HG03565 (cell line): Measurements from ENCODE around the gene MBOAT2.

Source experiments
- ATAC-seq: cut with Tn5 transposase; IDR thresholded peaks from one replicate; pipeline ENCODE4 v1.9.1; 2021; ENCODE audit warnings: mild to moderate bottlenecking, moderate library complexity; ENCODE audit not compliant: unreplicated experiment

Gene MBOAT2

GRCh38 chr2:9018534-9018933, 15.1 kb upstream of the MBOAT2 start:
- ATAC-seq = no peak

- no peak for ATAC-seq
Measured at GRCh38 chr2:9018109-9018508, 14.6 kb upstream of the MBOAT2 start.

- ATAC-seq = no peak
Measured at GRCh38 chr2:9017411-9017810, 13.9 kb upstream of the MBOAT2 start.

DNA sequence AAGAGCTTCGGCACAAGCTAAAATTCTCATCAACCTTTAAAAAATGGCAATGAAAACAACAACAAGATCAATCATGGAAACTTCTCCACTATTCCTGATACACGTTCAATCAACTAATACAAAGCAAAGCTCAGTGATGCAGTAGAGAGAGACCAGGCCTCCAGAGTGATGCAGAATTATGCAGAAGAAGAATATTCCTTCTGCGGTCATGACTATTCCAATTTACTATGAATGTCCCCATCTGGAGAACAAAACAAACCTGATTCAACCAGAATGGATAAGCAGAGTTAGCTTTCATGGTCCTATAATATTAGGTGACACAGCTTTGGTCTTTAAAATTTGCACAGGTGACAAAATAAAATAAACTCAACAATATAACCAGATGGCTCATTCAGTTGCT, 12.5 kb upstream of the MBOAT2 start:
- no peak for ATAC-seq

DNA sequence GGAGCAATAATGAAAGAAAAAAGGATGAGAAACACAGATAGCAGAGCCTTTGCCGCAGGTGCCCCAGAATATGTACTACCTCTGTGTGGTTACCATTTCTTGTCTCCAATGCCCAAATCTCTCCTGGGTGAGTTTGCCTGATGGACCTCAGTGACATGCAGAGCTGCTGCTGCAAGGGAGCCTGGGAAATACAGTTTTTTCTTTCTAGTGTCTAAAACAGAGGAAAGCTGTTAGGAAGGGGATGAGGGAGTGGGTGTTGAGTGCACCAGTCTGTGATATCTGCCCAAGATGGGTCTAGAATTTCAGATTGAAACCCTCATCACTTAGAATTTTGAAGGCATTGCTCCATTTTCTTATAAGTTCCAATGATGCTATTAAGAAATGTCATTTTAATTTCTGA, 9.9 kb upstream of the MBOAT2 start:
- no peak for ATAC-seq

DNA sequence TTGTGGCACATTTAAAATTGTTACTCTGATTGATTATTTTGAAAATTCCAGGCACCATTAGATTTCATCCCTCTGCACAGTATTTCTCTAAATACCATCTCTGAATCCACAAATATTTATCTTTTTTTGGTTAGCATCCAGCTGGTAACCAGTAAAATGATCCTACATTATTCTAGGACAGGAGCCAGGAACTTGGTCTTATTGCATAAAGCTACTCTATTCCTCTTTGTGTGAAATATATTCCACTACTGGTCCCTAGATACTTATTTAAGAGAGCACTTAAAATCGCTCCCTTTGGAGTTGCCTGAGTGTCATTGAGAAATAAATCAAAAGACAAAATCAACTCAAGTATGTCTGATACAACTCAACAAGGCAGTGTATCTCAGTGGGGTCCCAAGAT, 7.4 kb upstream of the MBOAT2 start:
- ATAC-seq = no peak

DNA sequence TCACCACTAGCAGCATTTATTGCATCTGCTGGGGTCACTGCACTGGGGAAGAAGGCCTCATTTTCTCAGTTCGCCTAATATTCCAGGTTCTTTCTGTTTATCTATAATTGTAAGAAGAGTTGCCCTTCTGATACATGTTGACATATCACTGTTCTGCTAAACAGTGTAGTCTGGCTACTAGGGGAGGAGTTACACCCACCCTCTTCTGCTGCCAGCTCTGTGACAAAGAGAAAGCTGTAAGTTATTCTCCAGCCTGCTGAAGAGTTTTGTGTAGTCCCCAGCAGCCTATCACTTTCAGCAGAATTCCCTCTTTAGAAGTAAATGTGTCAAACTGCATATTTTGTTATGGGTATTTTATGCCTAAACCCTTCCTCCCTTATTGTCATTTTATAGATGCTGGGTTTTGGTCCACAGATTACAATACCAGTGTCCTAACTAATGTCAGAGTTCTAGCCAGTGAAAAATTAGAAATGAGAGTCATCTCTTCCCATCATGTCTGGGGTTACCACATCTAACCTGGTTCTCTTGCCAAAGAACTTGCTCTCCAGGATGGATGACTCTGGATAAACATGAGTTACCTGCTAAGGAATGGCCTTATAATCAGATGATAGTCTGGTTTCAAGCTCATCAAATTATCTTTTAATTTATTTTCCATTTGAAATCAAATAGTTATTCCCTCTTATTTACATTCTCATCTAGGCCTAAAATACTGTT, 5.6 kb upstream of the MBOAT2 start:
- no peak for ATAC-seq

DNA sequence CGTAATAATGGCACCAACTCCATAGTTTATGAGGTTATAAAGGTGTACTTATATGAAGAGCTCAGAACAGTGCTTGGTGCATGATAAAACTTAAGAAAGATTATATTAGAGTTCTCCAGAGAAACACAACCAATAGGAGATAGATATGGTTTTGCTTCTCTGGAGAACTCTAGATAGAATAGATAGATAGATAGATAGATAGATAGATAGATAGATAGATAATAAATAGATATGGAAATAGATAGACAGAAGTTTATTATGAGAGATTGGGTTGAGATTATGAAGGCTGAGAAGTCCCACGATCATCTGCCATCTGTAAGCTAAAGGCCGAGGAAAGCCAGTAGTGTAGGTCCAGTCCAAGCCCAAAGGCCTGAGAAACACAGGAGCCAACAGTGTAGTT, 2.9 kb upstream of the MBOAT2 start:
- no peak for ATAC-seq

GRCh38 chr2:9004338-9005204, 1.1 kb upstream of the MBOAT2 start:
- no peak for ATAC-seq

- no peak for ATAC-seq
Measured at GRCh38 chr2:9003366-9003615, 193 bp downstream of the MBOAT2 start.

DNA sequence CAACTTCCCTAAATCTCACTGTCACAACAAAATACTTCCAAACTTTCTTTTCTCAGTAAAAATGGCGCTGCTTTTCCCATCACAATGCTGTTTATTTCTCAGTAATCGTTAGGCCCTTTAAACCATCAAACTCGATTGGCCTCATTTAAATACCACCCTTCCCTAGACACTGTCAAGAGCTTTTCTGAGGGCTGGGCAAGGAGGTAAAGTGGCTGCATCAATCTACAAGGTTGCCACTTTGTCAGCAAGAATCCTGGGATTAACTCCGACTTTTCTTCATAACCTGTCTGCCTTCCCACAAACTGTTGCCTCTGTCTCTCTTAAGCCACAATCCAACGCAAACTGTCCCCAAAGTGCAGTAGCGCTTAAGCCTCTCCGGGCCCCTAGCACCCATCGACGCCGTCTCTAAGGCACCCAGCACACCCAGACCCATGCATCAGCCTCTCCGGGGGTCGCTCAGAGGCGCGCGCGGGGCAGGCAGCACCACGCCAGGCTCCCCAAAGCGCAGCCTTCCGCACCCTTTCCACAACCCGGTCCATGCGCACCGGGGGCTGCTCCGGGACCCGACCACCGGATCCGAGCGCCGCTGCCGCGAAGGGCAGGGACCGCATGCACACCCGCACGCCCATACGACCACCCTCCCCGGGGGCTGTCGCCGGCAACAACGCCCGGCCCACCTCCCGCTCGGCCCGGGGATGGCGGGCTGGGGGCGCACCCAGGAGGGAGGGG, 683 bp downstream of the MBOAT2 start:
- ATAC-seq = no peak

DNA sequence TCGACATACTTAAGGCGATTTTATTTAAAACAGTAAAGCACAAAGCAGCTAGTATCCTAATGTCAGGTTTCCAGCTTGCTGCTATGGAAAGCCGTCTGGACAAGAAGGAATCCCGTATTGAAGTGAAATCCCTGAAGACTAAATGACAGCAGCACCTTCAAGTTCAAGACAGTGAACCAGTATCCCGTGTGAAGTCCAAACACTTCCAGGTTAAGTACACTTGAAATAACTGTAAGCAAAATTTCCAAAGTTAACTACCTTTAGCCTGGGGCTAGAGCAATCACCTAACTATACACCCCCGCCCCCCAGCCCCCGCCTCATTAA, 1.2 kb downstream of the MBOAT2 start:
- no peak for ATAC-seq

- no peak for ATAC-seq
Measured at GRCh38 chr2:9001778-9002177, 1.7 kb downstream of the MBOAT2 start.

- ATAC-seq = no peak
Measured at GRCh38 chr2:9001229-9001628, 2.3 kb downstream of the MBOAT2 start.

DNA sequence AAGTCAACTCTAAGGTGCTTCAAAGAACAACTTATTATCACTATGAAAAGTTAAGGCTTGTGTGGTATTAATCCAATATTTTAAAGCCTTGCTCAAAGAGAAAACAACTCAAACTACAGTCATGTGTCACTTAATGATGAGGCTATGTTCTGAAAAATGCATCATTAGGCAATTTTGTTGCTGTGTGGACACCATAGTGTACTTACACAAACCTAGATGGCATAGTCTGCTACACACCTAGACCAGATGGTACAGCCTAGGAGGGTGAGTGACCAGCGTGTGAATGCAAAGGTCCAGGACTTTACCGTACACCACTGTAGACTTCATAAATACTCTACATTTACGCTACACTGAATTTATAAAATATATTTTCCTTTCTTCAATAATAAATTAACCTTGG, 3.0 kb downstream of the MBOAT2 start:
- ATAC-seq = no peak

GRCh38 chr2:8999797-9000196, 3.7 kb downstream of the MBOAT2 start:
- ATAC-seq = no peak

GRCh38 chr2:8999102-8999446, 4.4 kb downstream of the MBOAT2 start:
- ATAC-seq = no peak

- no peak for ATAC-seq
Measured at GRCh38 chr2:8998418-8999101, 4.9 kb downstream of the MBOAT2 start.

GRCh38 chr2:8997631-8998030, 5.9 kb downstream of the MBOAT2 start:
- no peak for ATAC-seq

DNA sequence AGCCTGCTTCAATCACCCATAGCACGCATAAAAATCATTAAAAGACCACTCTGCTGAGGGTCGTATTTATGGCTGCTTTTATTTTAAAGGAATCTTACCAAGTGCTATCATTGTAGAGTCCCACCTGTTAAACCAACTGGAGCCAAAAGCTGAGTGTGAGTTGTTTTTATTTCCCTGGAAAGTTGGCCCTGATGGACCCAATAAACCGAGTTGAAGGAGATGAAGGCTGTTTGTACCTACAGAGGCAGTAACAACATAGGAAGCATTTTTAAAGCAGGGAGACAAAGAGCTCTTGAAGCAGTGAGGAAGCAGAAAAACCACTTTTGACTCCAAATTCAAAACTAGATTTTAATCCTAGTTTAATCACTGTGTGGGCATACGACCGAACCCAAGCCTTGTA, 6.4 kb downstream of the MBOAT2 start:
- no peak for ATAC-seq

DNA sequence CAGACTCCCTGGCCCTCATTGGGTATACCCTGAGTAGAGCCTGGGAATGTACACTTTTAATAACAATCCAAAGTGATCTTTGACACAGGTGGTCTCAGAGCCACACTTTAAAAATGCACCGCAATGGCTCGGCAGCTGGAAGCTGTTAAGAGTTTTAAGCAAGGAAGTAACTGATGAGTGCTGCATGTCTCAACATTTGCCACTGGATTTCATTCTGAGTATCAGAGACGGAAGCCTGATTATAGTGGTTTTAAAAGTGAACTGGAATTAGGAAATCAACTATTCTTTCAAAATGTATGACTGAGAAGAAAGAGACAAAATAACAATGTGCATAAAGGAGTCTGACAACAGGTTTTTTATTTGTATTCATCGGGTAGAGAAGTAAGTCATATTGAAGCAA, 7.5 kb downstream of the MBOAT2 start:
- ATAC-seq = no peak

DNA sequence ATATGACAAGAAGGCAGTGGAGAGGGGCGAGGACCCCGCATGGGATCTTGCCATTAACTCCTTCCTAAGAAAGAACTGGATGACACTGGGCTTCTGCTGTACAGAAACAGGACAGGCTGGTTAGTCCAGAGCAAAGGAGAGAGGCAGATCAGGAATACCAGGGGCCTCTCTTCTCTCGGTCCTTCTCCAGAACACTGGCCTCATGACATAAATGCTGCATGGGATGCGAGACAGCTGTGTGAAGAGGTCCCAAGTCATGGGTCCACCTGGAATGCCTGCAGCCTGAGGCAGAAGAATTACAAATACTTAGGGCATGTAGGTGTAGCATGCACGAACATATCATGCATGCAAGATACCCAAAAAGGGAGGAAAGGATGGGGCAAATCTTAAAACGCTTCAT, 9.1 kb downstream of the MBOAT2 start:
- no peak for ATAC-seq
